NB4 (cell line): ENCODE results near the gene MACROD2.

ENCODE experiments used
- POLR2A ChIP-seq: IDR thresholded peaks from 2 replicates; pipeline ENCODE4 v1.6.1; 2011; ENCODE audit warnings: mild to moderate bottlenecking; ENCODE audit not compliant: insufficient read length; ENCODE audit errors: extremely low read depth
- TF ChIP-seq, protein P1 (sequence below): IDR thresholded peaks from one replicate; pipeline ENCODE4 v1.5.1; 2012; ENCODE audit warnings: low read depth, low read length

DNA sequence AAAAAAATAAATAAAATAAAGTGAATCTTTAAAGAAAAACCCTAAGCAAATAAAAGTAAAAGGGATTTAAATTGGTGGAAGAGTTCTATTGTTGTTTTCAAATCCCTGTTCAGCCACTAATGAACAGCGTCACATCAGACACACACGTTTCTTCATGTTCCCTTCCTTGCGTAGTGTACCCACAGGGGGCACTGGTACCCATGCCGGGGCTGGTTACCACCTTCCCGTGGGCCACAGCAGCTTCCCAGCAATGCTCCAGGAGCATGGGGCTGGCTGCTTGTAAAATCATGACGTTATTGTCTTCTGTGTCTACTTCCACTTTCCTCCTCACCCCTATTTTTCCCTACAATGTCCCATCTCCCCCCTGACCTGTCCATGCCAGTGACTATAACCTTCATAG lies 1589.2 kb downstream of the MACROD2 start:
- TF ChIP-seq, protein P1, sequence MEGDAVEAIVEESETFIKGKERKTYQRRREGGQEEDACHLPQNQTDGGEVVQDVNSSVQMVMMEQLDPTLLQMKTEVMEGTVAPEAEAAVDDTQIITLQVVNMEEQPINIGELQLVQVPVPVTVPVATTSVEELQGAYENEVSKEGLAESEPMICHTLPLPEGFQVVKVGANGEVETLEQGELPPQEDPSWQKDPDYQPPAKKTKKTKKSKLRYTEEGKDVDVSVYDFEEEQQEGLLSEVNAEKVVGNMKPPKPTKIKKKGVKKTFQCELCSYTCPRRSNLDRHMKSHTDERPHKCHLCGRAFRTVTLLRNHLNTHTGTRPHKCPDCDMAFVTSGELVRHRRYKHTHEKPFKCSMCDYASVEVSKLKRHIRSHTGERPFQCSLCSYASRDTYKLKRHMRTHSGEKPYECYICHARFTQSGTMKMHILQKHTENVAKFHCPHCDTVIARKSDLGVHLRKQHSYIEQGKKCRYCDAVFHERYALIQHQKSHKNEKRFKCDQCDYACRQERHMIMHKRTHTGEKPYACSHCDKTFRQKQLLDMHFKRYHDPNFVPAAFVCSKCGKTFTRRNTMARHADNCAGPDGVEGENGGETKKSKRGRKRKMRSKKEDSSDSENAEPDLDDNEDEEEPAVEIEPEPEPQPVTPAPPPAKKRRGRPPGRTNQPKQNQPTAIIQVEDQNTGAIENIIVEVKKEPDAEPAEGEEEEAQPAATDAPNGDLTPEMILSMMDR = no peak
- no peak for TF ChIP-seq POLR2A
